GM23248 (cell line): Measurements from ENCODE around the gene PRAMEF5. TPM values are rescaled to one million over a fixed set of nuclear protein-coding genes. Genes with fewer than 3 reads are reported as not detected.
"Not testable (repeated sequence)": the region's sequence is repeated elsewhere in the genome, so short reads cannot be mapped to it uniquely, and the experiment has no call there.

Source experiments
- DNase-seq: peaks from one replicate; pipeline ENCODE4 v3.0.0-alpha.2; 2015
- H2AFZ ChIP-seq: fragments of 200-600 bp; sonication (generic); 2 replicates; pipeline ENCODE4 v1.6.1; 2016; ENCODE audit warnings: antibody characterized with exemption
- H3F3A ChIP-seq: fragments of 200-600 bp; sonication (generic); 2 replicates; pipeline ENCODE4 v1.6.1; 2016; ENCODE audit warnings: mild to moderate bottlenecking, antibody characterized with exemption, mixed run types; ENCODE audit not compliant: insufficient read depth
- H3K27ac ChIP-seq: fragments of 200-600 bp; sonication (generic); 2 replicates; pipeline ENCODE4 v1.5.1; 2016; ENCODE audit warnings: mild to moderate bottlenecking
- H3K27me3 ChIP-seq: fragments of 200-600 bp; sonication (generic); replicated peaks from 2 replicates; pipeline ENCODE4 v1.6.1; 2016; ENCODE audit warnings: mild to moderate bottlenecking; ENCODE audit not compliant: insufficient read depth
- H3K36me3 ChIP-seq: fragments of 200-600 bp; sonication (generic); 2 replicates; pipeline ENCODE4 v1.6.1; 2016; ENCODE audit warnings: low read depth, mild to moderate bottlenecking
- H3K4me1 ChIP-seq: fragments of 200-600 bp; sonication (generic); 2 replicates; pipeline ENCODE4 v1.6.1; 2016; ENCODE audit warnings: mild to moderate bottlenecking; ENCODE audit not compliant: insufficient read depth
- H3K4me2 ChIP-seq: fragments of 200-600 bp; sonication (generic); one replicate; pipeline ENCODE4 v1.6.1; 2016; ENCODE audit warnings: mild to moderate bottlenecking; ENCODE audit not compliant: unreplicated experiment
- H3K4me3 ChIP-seq: fragments of 200-600 bp; sonication (generic); 2 replicates; pipeline ENCODE4 v1.5.1; 2016; ENCODE audit warnings: mild to moderate bottlenecking
- H3K79me2 ChIP-seq: fragments of 200-600 bp; sonication (generic); 2 replicates; pipeline ENCODE4 v1.6.1; 2016; ENCODE audit warnings: mild to moderate bottlenecking; ENCODE audit not compliant: insufficient read depth
- H3K9ac ChIP-seq: fragments of 200-600 bp; sonication (generic); 2 replicates; pipeline ENCODE4 v1.6.1; 2016; ENCODE audit warnings: mild to moderate bottlenecking
- H3K9me2 ChIP-seq: fragments of 200-600 bp; sonication (generic); 2 replicates; pipeline ENCODE4 v1.6.1; 2016; ENCODE audit warnings: mixed run types, mild to moderate bottlenecking, moderate library complexity; ENCODE audit not compliant: insufficient read depth
- H3K9me3 ChIP-seq: fragments of 200-600 bp; sonication (generic); one replicate; pipeline ENCODE4 v1.6.1; 2017; ENCODE audit warnings: low read depth
- H4K20me1 ChIP-seq: fragments of 200-600 bp; sonication (generic); 2 replicates; pipeline ENCODE4 v1.6.0; 2016; ENCODE audit not compliant: insufficient read depth
- WGBS, 2 experiments: methylation state at CpG; one replicate each; pipeline ENCODE4 v1.1.6; 2015 to 2017; ENCODE audit warnings: low lambda C conversion rate in 2 of 2, low coverage in 1 of 2; ENCODE audit errors: missing lambda C conversion rate in 2 of 2; 5-methylcytosine and 5-hydroxymethylcytosine counted together
- in situ Hi-C: fragments of 300-500 bp; cut with MboI; formaldehyde crosslinking; loops from 2 replicates; pipeline ENCODE4 v1.15.0; 2020
- polyA plus RNA-seq: library from polyadenylated mRNA; unstranded; fragments of >200 nt; fragmentation: Nextera tagmentation; extraction: Ambion mirVana; gene quantifications from 2 replicates; pipeline ENCODE4 v1.2.1, GENCODE V29; 2016
- total RNA-seq: library from RNA; depleted of rRNA; stranded (reverse); fragments of >200 nt; shearing (Covaris generic); gene quantifications from 2 replicates; pipeline ENCODE4 v1.2.3, GENCODE V29; 2014

The PRAMEF5 gene
- total and polyA plus RNA-seq, 2 experiments from 2014 or later, result not detected

- H3K27me3 ChIP-seq, H3K4me1 ChIP-seq, H3K9ac ChIP-seq, H3K4me3 ChIP-seq, H4K20me1 ChIP-seq, H3K36me3 ChIP-seq, H2AFZ ChIP-seq, in situ Hi-C loops, H3K79me2 ChIP-seq, DNase-seq, H3K9me2 ChIP-seq, H3K9me3 ChIP-seq, H3K4me2 ChIP-seq, H3K27ac ChIP-seq, H3F3A ChIP-seq: not testable (repeated sequence)
- WGBS, 2 experiments, result 30 to 40% methylated on average over 2 of the region's 2 CpGs
Observed at GRCh38 chr1:13246554-13246871, 7.5 kb upstream of the PRAMEF5 start.

GRCh38 chr1:13247122-13247521, 6.9 kb upstream of the PRAMEF5 start:
- H3K9me2 ChIP-seq, H3F3A ChIP-seq, H3K4me2 ChIP-seq, DNase-seq, H3K79me2 ChIP-seq, in situ Hi-C loops, H3K27ac ChIP-seq, H4K20me1 ChIP-seq, H3K27me3 ChIP-seq, H3K9ac ChIP-seq, H3K4me3 ChIP-seq, H2AFZ ChIP-seq, H3K36me3 ChIP-seq, H3K4me1 ChIP-seq, H3K9me3 ChIP-seq: not testable (repeated sequence)
- 42 to 47% methylated on average over 6 to 7 of the region's 7 CpGs for WGBS, 2 experiments

- H3K9me3 ChIP-seq, H3K27me3 ChIP-seq, in situ Hi-C loops, H3K4me3 ChIP-seq, H3K9ac ChIP-seq, H3K9me2 ChIP-seq, H3K79me2 ChIP-seq, H3K27ac ChIP-seq, H3K4me1 ChIP-seq, H3K36me3 ChIP-seq, H2AFZ ChIP-seq, H3F3A ChIP-seq, H3K4me2 ChIP-seq, DNase-seq, H4K20me1 ChIP-seq: not testable (repeated sequence)
- WGBS, 2 experiments, result no CpG with 5 or more reads among the region's 3 CpGs
Observed at GRCh38 chr1:13265124-13265523, 11.1 kb downstream of the PRAMEF5 start.

GRCh38 chr1:13277016-13277415, 23.0 kb downstream of the PRAMEF5 start:
- H3K27ac ChIP-seq, H3K36me3 ChIP-seq, H3F3A ChIP-seq, in situ Hi-C loops, H3K9me3 ChIP-seq, H3K4me3 ChIP-seq, H3K27me3 ChIP-seq, H3K9me2 ChIP-seq, H3K4me2 ChIP-seq, H4K20me1 ChIP-seq, H3K4me1 ChIP-seq, H3K79me2 ChIP-seq, H3K9ac ChIP-seq, H2AFZ ChIP-seq: not testable (repeated sequence)
- peak; percentile 0 for DNase-seq
- 50 to 60% methylated on average over 4 to 5 of the region's 6 CpGs for WGBS, 2 experiments

GRCh38 chr1:13279617-13280016, 25.6 kb downstream of the PRAMEF5 start:
- H3K9me2 ChIP-seq, H3K27me3 ChIP-seq, in situ Hi-C loops, H3K4me2 ChIP-seq, H3K4me1 ChIP-seq, H3K27ac ChIP-seq, H2AFZ ChIP-seq, H3K4me3 ChIP-seq, H3F3A ChIP-seq, H3K9me3 ChIP-seq, H3K9ac ChIP-seq, H3K79me2 ChIP-seq, DNase-seq, H4K20me1 ChIP-seq, H3K36me3 ChIP-seq: not testable (repeated sequence)
- WGBS, 2 experiments, result 13 to 15% methylated on average over 3 of the region's 3 CpGs

- H3K9me2 ChIP-seq, DNase-seq, H2AFZ ChIP-seq, H3F3A ChIP-seq, H3K79me2 ChIP-seq, H4K20me1 ChIP-seq, H3K4me2 ChIP-seq, H3K27ac ChIP-seq, H3K9me3 ChIP-seq, in situ Hi-C loops, H3K4me1 ChIP-seq, H3K9ac ChIP-seq, H3K27me3 ChIP-seq, H3K4me3 ChIP-seq, H3K36me3 ChIP-seq: not testable (repeated sequence)
- WGBS, 2 experiments, result no CpG with 5 or more reads among the region's 1 CpG
Observed at GRCh38 chr1:13285037-13285436, 31.0 kb downstream of the PRAMEF5 start, which contains the start of gene PRAMEF8. PRAMEF8 (minus strand) TSS chr1:13285137; CDS start chr1:13284091, 1,046 bp downstream.

- WGBS, 2 experiments, result 8 to 23% methylated on average over 2 of the region's 3 CpGs
- H3K27me3 ChIP-seq, H3K27ac ChIP-seq, H3K9me3 ChIP-seq, H3K4me1 ChIP-seq, DNase-seq, H4K20me1 ChIP-seq, H3F3A ChIP-seq, H3K9ac ChIP-seq, H2AFZ ChIP-seq, H3K4me2 ChIP-seq, in situ Hi-C loops, H3K79me2 ChIP-seq, H3K9me2 ChIP-seq, H3K36me3 ChIP-seq, H3K4me3 ChIP-seq: not testable (repeated sequence)
Observed at GRCh38 chr1:13289030-13289429, 35.0 kb downstream of the PRAMEF5 start.

- H3K9me2 ChIP-seq, H3K4me1 ChIP-seq, H3K4me2 ChIP-seq, H3K79me2 ChIP-seq, H3K36me3 ChIP-seq, H3K9me3 ChIP-seq, H2AFZ ChIP-seq, H3K27me3 ChIP-seq, H3K4me3 ChIP-seq, H3K9ac ChIP-seq, H4K20me1 ChIP-seq, H3K27ac ChIP-seq, DNase-seq, H3F3A ChIP-seq, in situ Hi-C loops: not testable (repeated sequence)
- 38 to 55% methylated on average over 2 of the region's 5 CpGs for WGBS, 2 experiments
Observed at GRCh38 chr1:13297216-13297931, 43.4 kb downstream of the PRAMEF5 start.
